Prostate gland (tissue), 2 donors: ENCODE measurements around the gene CCZ1B.
"Not testable (repeated sequence)": the region's sequence is repeated elsewhere in the genome, so short reads cannot be mapped to it uniquely, and the experiment has no call there.

Experiments used
- POLR2AphosphoS5 ChIP-seq: sonication (generic); formaldehyde crosslinking; IDR thresholded peaks from one replicate; pipeline ENCODE4 v1.6.1; 2017; ENCODE audit warnings: antibody characterized with exemption
- TF ChIP-seq, protein P1 (sequence below), 4 experiments: fragments of 200-600 bp in 2 of 4; fragments of 450-650 bp in 2 of 4; sonication (generic) in 2 of 4; IDR thresholded peaks; 1 replicate in 3 of 4; 2 replicates in 1 of 4; pipeline ENCODE4 v1.5.1; 2016 to 2019; ENCODE audit warnings: antibody characterized with exemption in 4 of 4, mild to moderate bottlenecking in 2 of 4, moderate library complexity in 2 of 4

DNA sequence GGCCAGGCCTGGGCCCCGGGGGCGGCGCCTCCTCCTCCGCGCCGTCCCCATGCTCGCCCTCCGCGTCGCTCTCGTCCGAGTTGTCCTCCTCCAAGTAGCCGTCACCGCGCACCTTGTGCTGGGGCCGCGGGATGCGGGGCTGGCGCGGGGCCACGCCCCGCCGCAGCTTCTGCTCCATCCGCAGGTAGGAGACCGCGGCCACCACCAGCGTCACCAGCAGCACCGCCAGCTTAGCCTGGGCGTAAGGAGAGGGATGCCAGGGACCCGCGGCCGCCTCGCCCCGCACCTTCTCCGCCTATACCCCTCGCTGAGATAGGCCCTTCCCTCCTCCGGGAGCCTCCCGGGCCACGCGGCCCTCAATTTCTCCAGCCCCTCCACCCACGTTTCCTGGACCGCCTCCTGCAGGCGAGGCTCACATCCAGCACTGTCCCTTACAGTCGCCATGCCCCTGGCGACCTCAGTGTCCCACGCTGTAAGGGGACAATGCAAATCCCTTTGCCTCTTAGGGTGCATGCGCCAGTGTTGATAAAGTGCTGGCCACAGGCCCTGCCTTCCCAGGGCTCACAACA lies 29.6 kb upstream of the CCZ1B start:
- TF ChIP-seq, protein P1, sequence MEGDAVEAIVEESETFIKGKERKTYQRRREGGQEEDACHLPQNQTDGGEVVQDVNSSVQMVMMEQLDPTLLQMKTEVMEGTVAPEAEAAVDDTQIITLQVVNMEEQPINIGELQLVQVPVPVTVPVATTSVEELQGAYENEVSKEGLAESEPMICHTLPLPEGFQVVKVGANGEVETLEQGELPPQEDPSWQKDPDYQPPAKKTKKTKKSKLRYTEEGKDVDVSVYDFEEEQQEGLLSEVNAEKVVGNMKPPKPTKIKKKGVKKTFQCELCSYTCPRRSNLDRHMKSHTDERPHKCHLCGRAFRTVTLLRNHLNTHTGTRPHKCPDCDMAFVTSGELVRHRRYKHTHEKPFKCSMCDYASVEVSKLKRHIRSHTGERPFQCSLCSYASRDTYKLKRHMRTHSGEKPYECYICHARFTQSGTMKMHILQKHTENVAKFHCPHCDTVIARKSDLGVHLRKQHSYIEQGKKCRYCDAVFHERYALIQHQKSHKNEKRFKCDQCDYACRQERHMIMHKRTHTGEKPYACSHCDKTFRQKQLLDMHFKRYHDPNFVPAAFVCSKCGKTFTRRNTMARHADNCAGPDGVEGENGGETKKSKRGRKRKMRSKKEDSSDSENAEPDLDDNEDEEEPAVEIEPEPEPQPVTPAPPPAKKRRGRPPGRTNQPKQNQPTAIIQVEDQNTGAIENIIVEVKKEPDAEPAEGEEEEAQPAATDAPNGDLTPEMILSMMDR (IDR thresholded peaks at IDR 0.05), result not testable (repeated sequence)
- not testable (repeated sequence) for TF ChIP-seq POLR2AphosphoS5
